GM19372 (cell line): ENCODE measurements around the gene KCNS3.

ENCODE experiments used
- ATAC-seq: cut with Tn5 transposase; IDR thresholded peaks from one replicate; pipeline ENCODE4 v1.9.1; 2021; ENCODE audit warnings: mild to moderate bottlenecking, low read depth, moderate library complexity; ENCODE audit not compliant: unreplicated experiment

Gene KCNS3

GRCh38 chr2:17876590-17876989, 1.9 kb upstream of the KCNS3 start:
- ATAC-seq = no peak

- ATAC-seq = peak; percentile 24
Measured at GRCh38 chr2:17877811-17878280, 621 bp upstream of the KCNS3 start.

- ATAC-seq = no peak
Measured at GRCh38 chr2:17879137-17879912, 858 bp downstream of the KCNS3 start.

GRCh38 chr2:17879913-17880274, 1.4 kb downstream of the KCNS3 start:
- ATAC-seq = no peak

- ATAC-seq = no peak
Measured at GRCh38 chr2:17892770-17893534, 14.5 kb downstream of the KCNS3 start.

GRCh38 chr2:17894005-17894404, 15.5 kb downstream of the KCNS3 start:
- no peak for ATAC-seq

- no peak for ATAC-seq
Measured at GRCh38 chr2:17894556-17894955, 16.1 kb downstream of the KCNS3 start.

GRCh38 chr2:17899871-17900270, 21.4 kb downstream of the KCNS3 start:
- no peak for ATAC-seq

- no peak for ATAC-seq
Measured at GRCh38 chr2:17901246-17901645, 22.8 kb downstream of the KCNS3 start.

GRCh38 chr2:17910980-17911379, 32.5 kb downstream of the KCNS3 start:
- ATAC-seq = no peak

GRCh38 chr2:17911491-17912260, 33.2 kb downstream of the KCNS3 start:
- ATAC-seq = peak; percentile 22

- ATAC-seq = peak; percentile 100
Measured at GRCh38 chr2:17912266-17912691, 33.8 kb downstream of the KCNS3 start.

- no peak for ATAC-seq
Measured at GRCh38 chr2:17915099-17915498, 36.6 kb downstream of the KCNS3 start.

GRCh38 chr2:17915811-17916518, 37.5 kb downstream of the KCNS3 start:
- ATAC-seq = no peak

- no peak for ATAC-seq
Measured at GRCh38 chr2:17916584-17916983, 38.1 kb downstream of the KCNS3 start.

GRCh38 chr2:17918789-17919188, 40.3 kb downstream of the KCNS3 start:
- no peak for ATAC-seq

GRCh38 chr2:17930773-17931172, 52.3 kb downstream of the KCNS3 start:
- ATAC-seq = no peak

GRCh38 chr2:17933256-17933655, 54.8 kb downstream of the KCNS3 start:
- no peak for ATAC-seq

- no peak for ATAC-seq
Measured at GRCh38 chr2:17934721-17935120, 56.3 kb downstream of the KCNS3 start.

GRCh38 chr2:17935242-17935885, 56.9 kb downstream of the KCNS3 start:
- no peak for ATAC-seq
